Measurements from ENCODE around the gene KCND3. TPM values are rescaled to one million over a fixed set of nuclear protein-coding genes. Genes with fewer than 3 reads are reported as not detected.
A peak's percentile ranks its signal among the peaks of the same experiment; 100 is the strongest.
"Not testable (repeated sequence)": the region's sequence is repeated elsewhere in the genome, so short reads cannot be mapped to it uniquely, and the experiment has no call there.

Gene KCND3
- total RNA-seq, 1 donor from 2014 or later, result 5.5 TPM

- Histone ChIP-seq H3K9me3 (no peaks in the 10 kb centered on the region), H3K27me3 (ENCODE audit: low read depth) (no peaks in the 10 kb centered on the region), H3K27ac (no peak overlapping the region), H3K4me3 (no peak overlapping the region), H3K36me3 (no peaks in the 10 kb centered on the region), H3K4me1 (no peaks in the 10 kb centered on the region)
- DNase-seq, result no peak
- ATAC-seq, result peak; percentile 87 to 88
- TF ChIP-seq, protein P1, sequence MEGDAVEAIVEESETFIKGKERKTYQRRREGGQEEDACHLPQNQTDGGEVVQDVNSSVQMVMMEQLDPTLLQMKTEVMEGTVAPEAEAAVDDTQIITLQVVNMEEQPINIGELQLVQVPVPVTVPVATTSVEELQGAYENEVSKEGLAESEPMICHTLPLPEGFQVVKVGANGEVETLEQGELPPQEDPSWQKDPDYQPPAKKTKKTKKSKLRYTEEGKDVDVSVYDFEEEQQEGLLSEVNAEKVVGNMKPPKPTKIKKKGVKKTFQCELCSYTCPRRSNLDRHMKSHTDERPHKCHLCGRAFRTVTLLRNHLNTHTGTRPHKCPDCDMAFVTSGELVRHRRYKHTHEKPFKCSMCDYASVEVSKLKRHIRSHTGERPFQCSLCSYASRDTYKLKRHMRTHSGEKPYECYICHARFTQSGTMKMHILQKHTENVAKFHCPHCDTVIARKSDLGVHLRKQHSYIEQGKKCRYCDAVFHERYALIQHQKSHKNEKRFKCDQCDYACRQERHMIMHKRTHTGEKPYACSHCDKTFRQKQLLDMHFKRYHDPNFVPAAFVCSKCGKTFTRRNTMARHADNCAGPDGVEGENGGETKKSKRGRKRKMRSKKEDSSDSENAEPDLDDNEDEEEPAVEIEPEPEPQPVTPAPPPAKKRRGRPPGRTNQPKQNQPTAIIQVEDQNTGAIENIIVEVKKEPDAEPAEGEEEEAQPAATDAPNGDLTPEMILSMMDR (IDR thresholded peaks at IDR 0.05), result peak; percentile 69
- intact Hi-C loops (cut with DNase I), result no loop called here
Measured at GRCh38 chr1:111747282-111747734, 242.2 kb downstream of the KCND3 start.

DNA sequence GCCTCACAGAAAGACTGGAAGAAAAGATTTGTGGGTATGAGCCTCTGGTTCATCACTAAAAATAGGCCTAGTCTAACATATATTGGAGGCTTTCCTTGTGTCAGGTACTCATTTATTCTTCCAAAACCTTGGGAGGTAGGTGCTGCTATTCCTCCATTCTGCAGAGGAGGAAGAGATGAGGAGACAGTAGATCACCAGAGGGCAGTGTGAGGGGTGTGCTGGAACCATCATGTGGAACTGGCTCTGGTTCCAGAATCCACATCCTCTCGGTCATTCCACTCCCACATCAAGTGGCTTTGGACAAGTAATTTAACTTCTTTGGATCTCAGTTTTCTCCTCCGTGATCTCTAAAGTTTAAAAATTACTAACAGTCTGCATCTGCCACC is 242.9 kb downstream of the KCND3 start:
- H3K4me3 ChIP-seq, result no peak overlapping the region
- intact Hi-C loops (cut with DNase I), result no loop called here
- no peak for ATAC-seq

DNA sequence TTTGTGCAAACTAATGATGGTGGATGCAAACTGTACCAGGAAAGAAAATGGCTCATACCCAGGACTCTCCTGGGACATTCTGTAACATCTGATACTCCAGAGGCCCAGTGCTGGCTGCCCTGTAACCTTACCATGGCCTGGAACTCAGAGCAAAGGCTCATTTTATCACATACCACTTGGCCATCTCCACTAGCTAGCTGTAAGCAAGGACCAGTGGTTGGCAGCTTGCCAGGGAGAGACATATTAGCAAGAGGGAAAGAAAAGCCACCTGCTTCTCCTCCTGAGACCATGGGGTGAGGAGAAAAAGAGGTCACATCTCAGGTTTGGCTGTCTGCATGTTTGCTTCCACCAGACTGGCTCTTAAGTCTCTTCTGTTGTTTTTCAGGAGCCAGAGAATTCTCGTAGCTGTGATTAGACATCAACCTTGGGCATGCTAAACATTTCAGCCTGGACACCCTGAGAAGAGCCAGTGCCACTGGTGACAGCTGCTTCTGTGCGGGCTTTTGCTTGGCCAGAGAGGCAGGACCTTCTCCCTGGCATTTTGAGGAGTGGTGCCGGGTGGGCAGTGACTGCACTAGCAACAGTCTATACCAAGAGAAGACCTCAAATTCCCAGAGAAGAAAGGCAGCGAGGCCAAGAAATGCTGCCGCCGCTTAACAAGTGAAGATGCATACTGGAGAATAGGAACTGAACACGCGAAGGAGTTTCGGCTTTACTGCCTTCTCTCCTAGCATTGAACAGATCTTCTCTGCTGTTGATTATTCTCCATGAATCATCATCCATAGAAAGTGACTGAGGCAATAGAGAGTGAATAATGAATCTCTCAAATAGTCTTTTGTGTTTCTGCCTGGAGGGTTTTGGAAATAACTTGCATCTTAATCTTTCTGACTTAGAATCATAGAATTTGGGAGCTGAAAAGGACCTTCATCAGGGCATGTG is 243.5 kb downstream of the KCND3 start:
- H3K27ac ChIP-seq, result no peak overlapping the region
- intact Hi-C loops (cut with DNase I), result no loop called here
- no peaks in the 10 kb centered on the region for H3K9me3 ChIP-seq

More for the DNA sequence above, 242.9 kb downstream of the KCND3 start:
- H3K27me3 ChIP-seq (ENCODE audit: low read depth), result no peaks in the 10 kb centered on the region
- no peaks in the 10 kb centered on the region for H3K36me3 ChIP-seq
- no peak for DNase-seq
- TF ChIP-seq, protein P1 (IDR thresholded peaks at IDR 0.05), result no peak
- H3K4me1 ChIP-seq, result no peaks in the 10 kb centered on the region
- no peaks in the 10 kb centered on the region for H3K9me3 ChIP-seq
- H3K27ac ChIP-seq, result no peak overlapping the region

GRCh38 chr1:111743679-111744101 is 245.8 kb downstream of the KCND3 start:
- Histone ChIP-seq H3K9me3 (no peaks in the 10 kb centered on the region), H3K4me3 (no peak overlapping the region), H3K27ac (no peak overlapping the region), H3K36me3 (no peaks in the 10 kb centered on the region), H3K27me3 (ENCODE audit: low read depth) (no peaks in the 10 kb centered on the region), H3K4me1 (peaks cover 11% of the 10 kb centered on the region)
- ATAC-seq, result no peak
- TF ChIP-seq, protein P1 (IDR thresholded peaks at IDR 0.05), result no peak
- peak; percentile 27 for DNase-seq
- intact Hi-C loops (cut with DNase I), result no loop called here

More for the DNA sequence above, 243.5 kb downstream of the KCND3 start:
- ATAC-seq (no peak), DNase-seq (no peak)
- Histone ChIP-seq H3K4me3 (no peak overlapping the region), H3K4me1 (no peaks in the 10 kb centered on the region), H3K27me3 (ENCODE audit: low read depth) (no peaks in the 10 kb centered on the region), H3K36me3 (no peaks in the 10 kb centered on the region)
- TF ChIP-seq, protein P1 (IDR thresholded peaks at IDR 0.05), result no peak

- peak; percentile 24 for DNase-seq
- Histone ChIP-seq H3K27ac (no peak overlapping the region), H3K36me3 (no peaks in the 10 kb centered on the region), H3K4me1 (peaks cover 17% of the 10 kb centered on the region), H3K9me3 (no peaks in the 10 kb centered on the region), H3K27me3 (ENCODE audit: low read depth) (no peaks in the 10 kb centered on the region), H3K4me3 (no peak overlapping the region)
- no peak for ATAC-seq
- intact Hi-C loops (cut with DNase I), result no loop called here
- TF ChIP-seq, protein P1 (IDR thresholded peaks at IDR 0.05), result no peak
Measured at GRCh38 chr1:111742938-111743549, 246.4 kb downstream of the KCND3 start.

GRCh38 chr1:111742292-111742691 is 247.2 kb downstream of the KCND3 start:
- H3K4me1 ChIP-seq, result peaks cover 25% of the 10 kb centered on the region
- H3K36me3 ChIP-seq; intact Hi-C loops (cut with DNase I); H3K9me3 ChIP-seq; H3K27me3 ChIP-seq (ENCODE audit: low read depth); ATAC-seq; H3K4me3 ChIP-seq; DNase-seq; H3K27ac ChIP-seq: not testable (repeated sequence)
